GM19395 (cell line): ENCODE results near the gene CCDC85C.

ENCODE experiments used
- ATAC-seq: cut with Tn5 transposase; IDR thresholded peaks from one replicate; pipeline ENCODE4 v1.9.1; 2021; ENCODE audit warnings: mild to moderate bottlenecking, moderate library complexity; ENCODE audit not compliant: unreplicated experiment

The CCDC85C gene

GRCh38 chr14:99516156-99516870 is 87.7 kb downstream of the CCDC85C start:
- no peak for ATAC-seq

GRCh38 chr14:99515301-99516155 is 88.5 kb downstream of the CCDC85C start:
- ATAC-seq: no peak

- ATAC-seq: no peak
These were observed 89.3 kb downstream of the CCDC85C start for GRCh38 chr14:99514552-99515300.

- ATAC-seq: no peak
These were observed 90.0 kb downstream of the CCDC85C start for GRCh38 chr14:99513946-99514551.

GRCh38 chr14:99513183-99513694 is 90.8 kb downstream of the CCDC85C start:
- no peak for ATAC-seq

GRCh38 chr14:99512571-99513182 is 91.3 kb downstream of the CCDC85C start:
- ATAC-seq: no peak

- ATAC-seq: no peak
These were observed 91.9 kb downstream of the CCDC85C start for GRCh38 chr14:99512110-99512449.

- no peak for ATAC-seq
These were observed 92.4 kb downstream of the CCDC85C start for GRCh38 chr14:99511421-99512109.

GRCh38 chr14:99510556-99511139 is 93.4 kb downstream of the CCDC85C start:
- ATAC-seq: no peak

GRCh38 chr14:99509871-99510555 is 94.0 kb downstream of the CCDC85C start:
- ATAC-seq: no peak

- ATAC-seq: no peak
These were observed 94.9 kb downstream of the CCDC85C start for GRCh38 chr14:99508896-99509629.

- no peak for ATAC-seq
These were observed 96.0 kb downstream of the CCDC85C start for GRCh38 chr14:99507860-99508640.

- no peak for ATAC-seq
These were observed 97.7 kb downstream of the CCDC85C start for GRCh38 chr14:99506276-99506675.

- ATAC-seq: no peak
These were observed 98.9 kb downstream of the CCDC85C start for GRCh38 chr14:99505089-99505488.

GRCh38 chr14:99503848-99504453 is 100.1 kb downstream of the CCDC85C start:
- ATAC-seq: no peak

- ATAC-seq: no peak
These were observed 101.0 kb downstream of the CCDC85C start for GRCh38 chr14:99502989-99503421.

GRCh38 chr14:99497894-99498293 is 106.1 kb downstream of the CCDC85C start:
- ATAC-seq: no peak
